Thyroid gland (tissue), 4 donors: ENCODE results near the gene SEC11C. TPM values are rescaled to one million over a fixed set of nuclear protein-coding genes. Genes with fewer than 3 reads are reported as not detected.
"Not testable (repeated sequence)": the region's sequence is repeated elsewhere in the genome, so short reads cannot be mapped to it uniquely, and the experiment has no call there.

Experiments
- DNase-seq, 2 donors: peaks; one replicate each; pipeline ENCODE4 v3.0.0-alpha.2; 2019
- H3K27ac ChIP-seq, 3 donors: fragments of 200-600 bp; sonication (generic); 1 replicate in 2 of 3; 2 replicates in 1 of 3; pipeline ENCODE4 v1.5.1; 2016 to 2019; ENCODE audit warnings: mild to moderate bottlenecking in 1 of 3, moderate library complexity in 1 of 3
- H3K27me3 ChIP-seq: fragments of 200-600 bp; sonication (generic); one replicate; pipeline ENCODE4 v1.5.1; 2019
- H3K36me3 ChIP-seq, 2 donors: fragments of 200-600 bp; sonication (generic); one replicate each; pipeline ENCODE4 v1.5.1; 2016 to 2019
- H3K4me1 ChIP-seq, 2 donors: fragments of 200-600 bp; sonication (generic); one replicate each; pipeline ENCODE4 v1.5.1; 2017 to 2019
- H3K4me3 ChIP-seq, 3 donors: fragments of 200-600 bp; sonication (generic); replicated peaks in 1 of 3; 1 replicate in 2 of 3; 2 replicates in 1 of 3; pipeline ENCODE4 v1.5.1; 2016; ENCODE audit warnings: mild to moderate bottlenecking in 1 of 3
- H3K9me3 ChIP-seq: fragments of 200-600 bp; sonication (generic); one replicate; pipeline ENCODE4 v1.5.1; 2017
- POLR2A ChIP-seq, 2 donors: fragments of 450-650 bp; IDR thresholded peaks; one replicate each; pipeline ENCODE4 v1.6.1; 2017; ENCODE audit warnings: antibody characterized with exemption in 2 of 2, mild to moderate bottlenecking in 2 of 2, moderate library complexity in 1 of 2
- WGBS, 2 donors: methylation state at CpG; one replicate each; pipeline ENCODE4 v1.1.5; 2017; 5-methylcytosine and 5-hydroxymethylcytosine counted together
- intact Hi-C: fragments of 100-400 bp; cut with DNase I; formaldehyde crosslinking; loops from one replicate; pipeline ENCODE4 v1.15.1; 2023
- total RNA-seq, 4 donors: library from RNA; depleted of rRNA; stranded (reverse); fragments of >200 nt; gene quantifications; one replicate each; pipeline ENCODE4 v1.2.3, GENCODE V29; 2016
- TF ChIP-seq, protein P1 (sequence below), 6 experiments: fragments of 200-600 bp in 3 of 6; fragments of 450-650 bp in 3 of 6; sonication (generic) in 3 of 6; IDR thresholded peaks; one replicate each; pipeline ENCODE4 v1.5.1; 2016 to 2019; ENCODE audit warnings: antibody characterized with exemption in 6 of 6, mild to moderate bottlenecking in 2 of 6, inconsistent platforms in 1 of 6, moderate library complexity in 1 of 6

SEC11C gene
- total RNA-seq, 4 donors from 2014 or later: 62.2 to 198 (median 118) TPM

DNA sequence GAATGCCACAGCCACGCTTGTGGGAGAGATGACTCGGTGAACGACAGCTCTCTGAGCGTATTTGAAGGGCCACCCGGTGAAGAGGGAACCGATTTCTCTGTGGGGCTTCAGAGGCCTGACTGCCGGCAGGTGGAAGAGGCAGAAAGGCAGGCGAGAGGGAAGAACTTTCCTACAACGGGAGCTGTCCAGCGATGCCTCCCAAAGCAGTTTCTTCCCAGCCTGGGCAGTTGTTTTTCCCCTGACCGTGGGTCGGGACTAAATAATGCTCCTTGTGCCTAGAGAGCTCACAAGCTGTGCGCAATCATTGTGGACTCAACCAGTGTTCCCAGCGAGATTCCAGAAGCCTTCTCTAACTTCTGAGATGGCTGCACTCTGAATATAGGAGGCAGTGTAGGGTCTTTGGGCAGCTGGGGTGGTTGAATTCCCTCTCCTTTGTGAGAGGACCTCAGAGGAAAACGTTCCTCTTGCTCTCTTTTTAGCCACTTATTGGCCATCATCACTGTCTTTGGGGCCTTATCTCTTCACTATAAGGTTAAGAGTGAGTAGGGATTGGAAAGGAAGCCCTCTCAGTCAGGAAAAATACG, 710 bp downstream of the SEC11C start:
- intact Hi-C loops: no loop called here
- Histone ChIP-seq H3K27ac (peak overlapping the region in 1 of 3 donors; percentile 88), H3K4me3 (peak overlapping the region; percentile 32 to 94 (median 80)), H3K36me3 (no peaks in the 10 kb centered on the region), H3K9me3 (no peaks in the 10 kb centered on the region), H3K4me1 (peaks cover 21 to 22% of the 10 kb centered on the region in 2 donors), H3K27me3 (no peaks in the 10 kb centered on the region)
- DNase-seq: peak in 1 of 2 donors; percentile 30
- TF ChIP-seq, protein P1, sequence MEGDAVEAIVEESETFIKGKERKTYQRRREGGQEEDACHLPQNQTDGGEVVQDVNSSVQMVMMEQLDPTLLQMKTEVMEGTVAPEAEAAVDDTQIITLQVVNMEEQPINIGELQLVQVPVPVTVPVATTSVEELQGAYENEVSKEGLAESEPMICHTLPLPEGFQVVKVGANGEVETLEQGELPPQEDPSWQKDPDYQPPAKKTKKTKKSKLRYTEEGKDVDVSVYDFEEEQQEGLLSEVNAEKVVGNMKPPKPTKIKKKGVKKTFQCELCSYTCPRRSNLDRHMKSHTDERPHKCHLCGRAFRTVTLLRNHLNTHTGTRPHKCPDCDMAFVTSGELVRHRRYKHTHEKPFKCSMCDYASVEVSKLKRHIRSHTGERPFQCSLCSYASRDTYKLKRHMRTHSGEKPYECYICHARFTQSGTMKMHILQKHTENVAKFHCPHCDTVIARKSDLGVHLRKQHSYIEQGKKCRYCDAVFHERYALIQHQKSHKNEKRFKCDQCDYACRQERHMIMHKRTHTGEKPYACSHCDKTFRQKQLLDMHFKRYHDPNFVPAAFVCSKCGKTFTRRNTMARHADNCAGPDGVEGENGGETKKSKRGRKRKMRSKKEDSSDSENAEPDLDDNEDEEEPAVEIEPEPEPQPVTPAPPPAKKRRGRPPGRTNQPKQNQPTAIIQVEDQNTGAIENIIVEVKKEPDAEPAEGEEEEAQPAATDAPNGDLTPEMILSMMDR (IDR thresholded peaks at IDR 0.05): no peak
- TF ChIP-seq POLR2A (IDR thresholded peaks at IDR 0.05): no peak
- WGBS, 2 donors: 6 to 9% methylated on average over 16 of the region's 16 CpGs

DNA sequence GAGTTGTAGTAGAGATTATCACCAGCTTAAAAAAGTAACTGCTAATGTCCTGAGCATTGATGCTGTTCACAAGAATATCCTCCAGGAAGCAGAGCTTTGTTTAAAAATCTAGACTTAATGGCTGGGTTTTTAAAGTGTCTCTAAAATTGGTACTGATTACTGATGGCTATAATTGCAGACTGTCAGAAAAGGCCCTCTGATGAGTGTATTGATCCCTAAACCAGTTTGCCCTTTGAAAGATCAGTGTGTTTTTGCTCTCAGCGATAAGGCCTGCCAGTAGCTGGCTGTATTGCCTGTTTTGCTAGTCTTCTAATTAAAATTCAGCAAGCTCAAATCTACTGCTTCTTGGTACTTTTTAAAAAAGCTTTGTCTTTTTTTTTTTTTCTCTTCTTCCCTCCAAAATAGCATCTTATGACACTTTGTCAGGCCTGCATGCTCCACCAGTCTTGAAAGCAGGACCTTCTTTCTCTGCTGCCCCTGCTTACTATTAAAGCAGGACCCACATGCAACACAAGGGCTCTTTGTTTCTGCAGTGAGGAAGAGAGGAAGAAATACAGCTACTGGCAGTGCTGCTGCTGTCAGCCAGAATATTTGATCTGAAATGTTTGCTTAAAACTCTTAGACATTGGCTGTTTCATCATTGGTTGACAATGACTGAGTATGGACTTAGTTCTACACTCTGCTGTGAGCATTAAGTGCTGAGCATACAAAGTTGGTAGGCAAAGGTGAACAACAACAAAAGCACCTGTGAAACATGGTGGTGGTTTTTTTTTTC, 1.8 kb downstream of the SEC11C start:
- H3K36me3 ChIP-seq: no peaks in the 10 kb centered on the region
- no peaks in the 10 kb centered on the region for H3K9me3 ChIP-seq
- 93 to 97% methylated on average over 1 of the region's 1 CpG for WGBS, 2 donors
- no peak overlapping the region for H3K27ac ChIP-seq
- H3K4me1 ChIP-seq: peaks cover 22 to 29% of the 10 kb centered on the region in 2 donors
- no peak for DNase-seq
- H3K27me3 ChIP-seq: no peaks in the 10 kb centered on the region
- intact Hi-C loops: no loop called here
- no peak for TF ChIP-seq POLR2A (IDR thresholded peaks at IDR 0.05)
- TF ChIP-seq, protein P1 (IDR thresholded peaks at IDR 0.05): no peak
- H3K4me3 ChIP-seq: no peak overlapping the region

DNA sequence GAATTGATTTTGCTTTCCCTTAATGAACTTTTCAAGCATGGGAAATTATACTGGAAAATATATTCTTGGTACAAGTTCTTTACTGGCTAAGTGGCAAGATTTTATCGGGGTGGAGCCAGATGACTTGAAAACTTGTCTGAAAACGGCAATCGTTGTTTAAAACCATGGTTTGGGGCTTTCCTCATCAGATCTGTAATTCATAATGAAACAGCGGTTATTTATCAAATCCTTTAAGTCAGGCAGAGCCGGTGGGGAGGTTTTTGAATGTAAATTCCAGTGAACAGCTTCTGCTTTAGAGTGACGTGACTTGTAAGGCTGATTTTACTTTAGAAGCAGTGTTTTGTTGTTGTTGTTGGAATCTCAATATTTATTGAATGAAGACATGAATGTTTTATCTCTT, 2.6 kb downstream of the SEC11C start:
- Histone ChIP-seq H3K4me3 (no peak overlapping the region), H3K27me3 (no peaks in the 10 kb centered on the region), H3K36me3 (no peaks in the 10 kb centered on the region), H3K27ac (no peak overlapping the region), H3K9me3 (no peaks in the 10 kb centered on the region), H3K4me1 (peaks cover 22 to 29% of the 10 kb centered on the region in 2 donors)
- 80 to 88% methylated on average over 6 of the region's 6 CpGs for WGBS, 2 donors
- intact Hi-C loops: no loop called here
- DNase-seq: no peak
- TF ChIP-seq, protein P1 (IDR thresholded peaks at IDR 0.05): no peak

DNA sequence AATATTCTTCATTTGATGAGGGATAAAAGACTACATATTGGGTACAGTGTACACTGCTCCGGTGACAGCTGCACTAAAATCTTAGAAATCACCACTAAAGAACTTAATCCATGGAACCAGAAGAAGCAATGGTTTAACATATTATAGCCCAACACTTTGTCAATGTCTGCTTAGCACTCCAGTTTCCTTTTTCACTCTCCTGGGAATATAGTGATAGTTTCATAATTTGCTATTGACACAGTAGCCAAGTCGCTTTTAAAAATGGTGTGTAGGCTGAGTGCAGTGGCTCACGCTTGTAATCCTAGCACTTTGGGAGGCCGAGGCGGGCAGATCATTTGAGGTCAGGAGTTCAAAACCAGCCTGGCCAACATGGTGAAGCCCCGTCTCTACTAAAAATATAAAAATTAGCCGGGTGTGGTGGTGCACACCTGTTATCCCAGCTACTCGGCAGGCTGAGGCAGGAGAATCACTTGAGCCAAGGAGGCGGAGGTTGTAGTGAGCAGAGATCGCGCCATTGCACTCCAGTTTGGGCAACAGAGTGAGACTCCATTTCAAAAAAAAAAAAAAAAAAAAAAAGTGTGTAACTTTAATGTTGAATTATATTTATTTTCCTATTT, 3.2 kb downstream of the SEC11C start:
- DNase-seq, H3K27ac ChIP-seq, H3K27me3 ChIP-seq, H3K4me3 ChIP-seq, intact Hi-C loops, H3K9me3 ChIP-seq, H3K36me3 ChIP-seq: not testable (repeated sequence)
- 90 to 94% methylated on average over 11 of the region's 11 CpGs for WGBS, 2 donors
- peaks cover 22 to 29% of the 10 kb centered on the region in 2 donors for H3K4me1 ChIP-seq

DNA sequence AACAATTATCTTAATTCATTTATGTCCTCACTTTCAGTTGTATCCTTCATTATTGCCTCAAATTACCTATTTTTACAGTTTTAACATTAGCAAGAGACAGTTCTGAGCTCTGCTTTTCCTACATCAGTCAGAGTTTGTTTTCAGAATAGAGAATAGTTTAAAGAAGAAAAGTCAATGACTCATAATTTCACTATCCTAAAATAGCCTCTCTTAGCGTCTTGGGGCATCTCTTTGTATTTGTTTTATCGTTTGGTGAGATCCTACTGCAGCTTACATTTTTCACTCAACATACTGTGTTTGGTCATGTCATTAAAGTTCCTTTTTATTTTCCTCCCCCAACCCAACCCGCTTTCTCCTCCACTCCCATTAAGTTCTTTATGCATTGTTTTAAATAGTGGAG, 3.8 kb downstream of the SEC11C start:
- Histone ChIP-seq H3K4me3 (no peak overlapping the region), H3K27me3 (no peaks in the 10 kb centered on the region), H3K27ac (no peak overlapping the region), H3K36me3 (no peaks in the 10 kb centered on the region), H3K4me1 (peaks cover 22 to 29% of the 10 kb centered on the region in 2 donors), H3K9me3 (no peaks in the 10 kb centered on the region)
- no peak for DNase-seq
- 68 to 70% methylated on average over 3 of the region's 3 CpGs for WGBS, 2 donors
- TF ChIP-seq, protein P1 (IDR thresholded peaks at IDR 0.05): no peak
- TF ChIP-seq POLR2A (IDR thresholded peaks at IDR 0.05): no peak
- intact Hi-C loops: no loop called here
